ENCODE results near the gene ARMC8.

ARMC8 gene

DNA sequence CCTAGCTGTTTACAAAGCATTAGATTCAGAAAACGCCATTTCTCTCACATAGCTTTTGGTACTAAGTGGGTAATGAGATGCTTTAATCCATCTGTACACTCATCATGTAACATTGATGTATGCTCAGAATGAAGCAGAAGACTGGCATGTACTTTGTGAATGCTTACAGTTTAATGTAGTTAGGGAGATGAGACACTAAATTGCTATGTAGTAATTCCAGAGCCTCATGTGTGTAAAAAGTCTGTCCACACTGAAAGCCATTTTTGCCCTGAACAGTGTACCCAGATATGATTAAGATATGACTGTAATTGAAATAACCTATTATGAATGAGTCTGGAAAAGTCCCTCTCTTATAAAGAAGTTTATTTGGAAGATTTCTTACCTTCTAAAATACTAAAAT, 66.5 kb downstream of the ARMC8 start:
- DNase-seq: no peak

DNA sequence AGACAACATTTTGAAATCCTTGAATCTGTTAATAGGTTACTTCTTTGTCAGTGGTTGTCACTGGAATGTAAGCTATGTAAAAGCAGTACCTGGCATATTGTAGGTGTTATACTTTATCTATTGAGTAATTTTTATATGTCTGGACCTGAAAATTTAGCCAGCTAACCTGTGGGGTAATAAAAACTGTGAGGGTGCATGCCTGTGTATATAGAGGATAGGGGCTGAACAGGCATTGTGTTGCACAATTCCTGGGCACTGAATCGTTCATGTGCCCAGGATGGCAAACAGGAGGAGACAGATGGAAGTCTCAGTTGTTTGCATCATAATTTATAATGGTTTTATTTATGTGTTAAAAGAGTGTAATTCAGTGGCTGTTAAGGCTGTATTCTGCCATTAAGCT, 67.1 kb downstream of the ARMC8 start:
- no peak for DNase-seq

DNA sequence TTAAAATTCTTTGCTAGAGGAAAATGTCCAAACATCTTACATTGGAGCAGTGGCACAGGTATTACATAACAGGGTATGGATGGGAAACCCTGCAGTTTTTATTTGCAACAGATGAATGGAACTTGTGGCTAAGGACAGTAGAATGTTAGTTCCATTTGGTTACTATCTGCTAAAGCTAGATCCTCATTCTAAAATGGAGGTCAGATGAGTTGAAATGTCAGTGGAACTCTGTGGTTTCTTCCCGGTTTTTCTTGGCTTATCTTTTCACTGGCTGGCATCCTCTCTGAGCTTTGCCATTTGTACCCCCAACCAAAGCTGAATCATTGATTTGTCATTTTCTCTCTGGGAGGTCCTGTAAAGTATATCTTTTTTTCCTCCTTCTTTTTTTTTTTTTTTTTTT, 68.9 kb downstream of the ARMC8 start:
- no peak for DNase-seq

DNA sequence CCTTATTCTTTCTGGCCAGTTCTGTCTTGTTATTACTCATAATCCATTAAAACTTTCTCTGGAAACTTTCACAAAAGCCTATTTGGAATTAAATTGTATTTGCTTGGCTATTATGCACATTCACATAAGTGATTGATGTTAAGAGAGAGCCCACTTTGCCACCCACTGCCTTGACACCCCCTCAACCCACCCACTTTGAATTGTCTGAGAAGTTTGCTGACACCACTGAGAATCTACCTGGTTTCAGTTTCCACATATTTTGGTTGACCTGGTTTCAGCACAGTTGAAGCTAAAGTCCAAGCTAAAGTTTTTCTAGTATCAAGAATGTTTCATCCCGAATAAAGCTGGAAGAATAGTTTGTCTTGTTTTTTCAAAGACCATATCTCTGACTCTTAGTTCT, 70.9 kb downstream of the ARMC8 start:
- DNase-seq: no peak

DNA sequence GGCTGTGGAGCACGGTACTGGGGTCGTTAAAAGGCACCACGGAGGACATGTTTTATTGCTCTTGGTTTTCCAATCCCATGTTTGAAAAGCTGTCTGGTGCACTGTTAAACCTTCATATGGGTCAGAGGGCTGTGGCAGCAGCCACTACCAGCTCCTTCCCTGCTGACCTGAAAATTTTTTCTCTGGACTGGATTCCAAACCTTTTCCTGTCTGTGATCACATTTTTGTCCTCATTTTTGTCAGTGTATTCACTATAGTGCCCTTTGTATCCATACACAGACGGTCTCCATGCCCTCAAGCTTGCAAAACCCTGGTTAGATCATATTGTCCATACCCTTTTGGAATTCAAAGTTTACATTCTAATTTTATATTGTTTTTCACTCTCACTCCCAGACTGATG, 72.0 kb downstream of the ARMC8 start:
- no peak for DNase-seq

DNA sequence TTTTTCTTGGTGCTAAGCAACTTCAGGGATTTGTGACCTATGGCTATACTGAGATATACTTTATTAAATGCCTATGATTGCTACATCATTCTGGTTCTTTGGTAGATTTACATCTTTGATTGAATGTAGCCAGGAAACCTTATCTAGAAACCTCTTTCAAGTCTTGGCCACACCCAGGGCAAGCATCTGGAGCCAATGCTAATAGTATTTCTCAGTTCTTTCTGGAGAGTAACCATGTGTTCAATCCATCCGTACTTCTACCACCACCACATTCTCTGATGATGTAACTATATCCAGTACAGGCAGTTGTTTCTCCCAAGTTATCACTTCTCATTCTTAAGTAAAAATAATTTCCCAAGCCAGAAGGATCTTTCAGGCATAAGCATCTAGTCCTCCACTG, 73.5 kb downstream of the ARMC8 start:
- no peak for DNase-seq

DNA sequence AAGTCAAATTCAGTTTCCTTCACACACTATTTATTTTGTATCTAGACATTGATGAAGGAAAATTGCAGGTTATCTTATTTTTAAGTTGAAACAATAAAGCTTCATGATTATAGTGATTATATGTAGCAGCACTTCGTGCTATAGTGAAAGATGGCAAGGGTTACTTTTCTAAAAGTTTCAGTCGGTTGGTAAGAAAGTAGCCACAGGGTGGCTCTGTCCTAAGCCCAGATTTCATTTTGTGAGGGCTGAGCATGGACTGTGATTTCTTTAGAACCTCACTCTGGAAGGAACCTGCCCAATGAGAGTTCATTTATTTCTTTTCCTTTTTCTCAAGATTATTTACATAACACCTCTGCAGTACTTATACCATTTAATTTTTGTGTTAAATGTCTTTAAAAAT, 76.0 kb downstream of the ARMC8 start:
- DNase-seq: no peak

DNA sequence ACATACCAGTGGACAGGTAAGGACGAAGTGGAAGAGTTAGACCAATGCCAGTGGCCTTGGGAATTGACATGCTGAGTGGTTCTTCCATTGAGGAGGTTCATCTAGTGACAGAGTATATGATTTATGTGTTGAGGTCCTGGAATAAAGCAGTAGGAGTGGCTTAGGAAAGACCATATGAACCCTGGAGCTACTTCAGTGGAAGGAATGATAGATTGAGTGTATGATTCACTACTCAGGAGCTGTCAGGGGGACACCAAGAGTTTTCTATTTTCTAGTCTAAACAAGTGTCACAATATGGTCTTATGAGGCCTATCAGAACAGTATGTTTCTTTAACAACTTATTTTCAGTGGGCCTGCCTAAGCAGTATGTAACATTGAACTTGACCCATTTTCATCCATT, 78.6 kb downstream of the ARMC8 start:
- DNase-seq: no peak

DNA sequence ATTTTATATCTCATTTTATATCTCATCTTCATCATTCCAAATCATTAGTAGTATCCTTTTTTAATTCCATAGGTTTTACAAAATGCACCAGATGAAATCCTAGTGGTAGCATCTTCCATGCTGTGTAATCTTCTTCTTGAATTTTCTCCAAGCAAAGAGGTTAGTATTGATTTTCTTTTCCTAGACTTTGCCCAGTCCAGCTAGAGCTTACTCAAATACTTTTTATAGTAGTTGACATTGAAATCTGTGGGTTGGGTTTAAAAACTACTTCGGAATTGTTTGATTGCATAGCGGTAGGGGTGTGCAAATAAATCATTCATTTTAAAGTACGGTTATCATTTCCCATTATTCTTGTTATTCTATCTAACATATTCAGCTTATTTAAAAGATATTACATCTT, 80.0 kb downstream of the ARMC8 start:
- DNase-seq: no peak

DNA sequence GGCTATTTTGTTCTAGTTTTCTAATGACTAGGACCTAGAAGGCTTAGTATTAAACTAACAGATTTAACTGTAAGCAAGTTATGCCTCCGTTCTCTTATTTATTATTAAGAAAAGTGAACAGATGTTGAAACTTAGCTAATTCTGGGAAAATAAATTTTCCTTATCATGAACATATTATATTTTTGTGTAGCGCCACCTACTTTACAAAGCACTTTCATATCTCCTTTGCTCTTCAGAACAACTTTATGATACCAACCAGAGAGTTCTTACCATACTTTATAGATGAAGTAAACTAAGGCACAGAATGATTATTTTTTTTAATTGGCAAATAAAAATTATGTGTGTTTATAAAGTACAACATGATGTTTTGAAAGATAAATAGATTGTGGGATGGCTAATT, 83.1 kb downstream of the ARMC8 start:
- no peak for DNase-seq

DNA sequence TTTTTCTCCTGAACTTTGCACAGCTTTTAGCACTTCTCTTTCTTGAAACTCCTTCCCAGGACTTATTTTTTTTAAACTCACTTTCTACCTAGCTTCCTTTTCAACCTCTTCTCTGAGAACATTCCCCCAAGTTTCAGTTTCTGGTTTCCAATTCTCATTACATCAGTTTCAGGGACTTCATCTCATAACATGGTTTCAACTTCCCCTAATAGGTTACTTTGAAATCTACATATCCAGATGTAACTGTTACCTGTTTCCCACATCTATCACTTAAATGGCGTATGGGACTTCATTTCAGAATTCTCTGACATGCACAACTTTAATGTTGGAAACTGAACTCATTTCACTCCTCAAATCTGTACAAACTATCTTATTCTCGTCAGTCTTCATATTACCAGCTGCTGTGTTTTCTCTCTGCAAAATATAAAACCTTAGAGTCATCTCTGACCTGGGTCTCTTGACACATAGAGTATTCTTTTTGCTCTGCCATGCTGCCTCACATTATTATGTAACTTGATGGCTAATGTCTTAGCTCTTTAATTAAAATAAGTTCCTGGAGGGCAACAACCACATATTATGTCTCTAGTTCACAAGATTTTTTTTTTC, 84.2 kb downstream of the ARMC8 start:
- DNase-seq: no peak

DNA sequence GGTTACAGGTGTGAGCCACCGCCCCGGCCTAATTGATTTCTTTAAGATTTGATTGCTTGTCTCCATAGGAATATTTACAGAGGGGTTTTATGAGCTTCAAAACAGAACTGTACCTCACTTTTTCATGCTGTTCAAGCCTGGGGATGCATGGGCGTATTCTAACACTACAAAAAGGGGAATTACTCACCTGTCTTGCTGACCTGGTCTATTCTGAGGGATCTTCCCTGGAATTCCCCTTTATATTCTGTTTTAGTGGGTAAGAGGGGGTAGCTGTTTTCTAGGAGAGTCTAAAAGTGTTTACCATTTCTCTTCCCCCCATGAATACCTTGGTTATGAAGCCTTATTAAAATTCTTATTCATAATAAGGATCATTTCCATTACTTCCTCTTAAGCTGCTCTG, 94.5 kb downstream of the ARMC8 start:
- no peak for DNase-seq

DNA sequence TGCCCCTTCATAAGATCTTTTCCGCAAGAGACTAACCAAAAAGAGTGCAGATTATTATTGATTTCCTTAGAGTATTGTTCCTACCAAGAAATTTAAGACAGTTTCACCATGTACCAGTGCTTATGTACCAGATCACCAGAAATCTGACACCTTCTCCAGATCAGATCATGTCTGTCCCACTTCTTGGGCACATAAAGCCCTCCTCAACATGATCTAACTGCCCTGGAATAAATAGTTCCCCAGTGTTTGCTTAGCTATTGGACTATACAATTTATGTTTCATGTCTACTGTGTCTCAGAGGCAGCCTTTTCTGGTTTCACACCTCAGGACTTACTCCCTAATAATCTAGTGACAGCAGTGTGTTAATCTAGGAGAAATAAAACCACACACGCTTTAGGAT, 95.7 kb downstream of the ARMC8 start:
- no peak for DNase-seq

DNA sequence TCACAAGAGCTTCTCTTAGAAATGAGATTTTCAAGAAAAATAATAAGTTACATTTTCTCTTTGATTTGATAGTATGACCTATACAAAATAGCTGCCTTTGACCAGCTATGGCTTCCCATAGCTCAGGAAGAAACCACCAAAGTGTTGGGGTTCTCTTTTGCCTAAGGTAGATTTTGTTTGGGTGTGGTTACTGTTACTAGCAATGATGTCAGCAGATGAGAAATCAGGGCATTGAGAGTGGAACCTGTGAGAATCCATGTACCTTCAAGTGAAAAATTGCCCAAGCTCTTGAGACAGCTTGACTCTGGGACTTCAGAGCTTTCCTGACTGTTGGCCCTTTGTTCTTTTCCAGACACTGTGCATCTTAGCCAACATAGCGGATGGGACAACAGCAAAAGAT, 97.0 kb downstream of the ARMC8 start:
- DNase-seq: no peak

DNA sequence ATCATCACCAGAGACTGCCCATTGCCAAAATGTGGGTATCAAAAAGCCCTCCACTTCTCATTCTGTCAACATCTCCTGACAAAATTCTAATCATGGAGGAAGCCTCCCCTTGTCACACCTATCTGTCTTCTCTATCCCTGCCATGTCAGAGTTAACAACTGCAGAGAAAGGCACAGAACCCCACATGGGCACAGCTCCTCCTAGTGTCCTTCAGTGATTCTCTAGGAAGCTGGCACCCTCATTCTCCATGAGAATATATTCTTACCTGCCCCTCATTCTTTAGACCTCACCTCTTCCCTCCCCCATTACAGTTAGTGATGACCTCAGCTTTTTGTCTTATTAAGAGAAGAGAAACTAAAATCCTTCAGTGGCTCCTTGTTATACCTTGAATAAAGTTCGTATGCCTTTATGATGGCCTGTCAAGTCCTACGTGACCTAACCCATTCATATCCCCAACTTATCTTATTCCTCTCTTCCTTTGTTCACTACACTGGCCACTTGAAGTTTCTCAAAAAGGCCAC, 97.9 kb downstream of the ARMC8 start:
- DNase-seq: no peak

DNA sequence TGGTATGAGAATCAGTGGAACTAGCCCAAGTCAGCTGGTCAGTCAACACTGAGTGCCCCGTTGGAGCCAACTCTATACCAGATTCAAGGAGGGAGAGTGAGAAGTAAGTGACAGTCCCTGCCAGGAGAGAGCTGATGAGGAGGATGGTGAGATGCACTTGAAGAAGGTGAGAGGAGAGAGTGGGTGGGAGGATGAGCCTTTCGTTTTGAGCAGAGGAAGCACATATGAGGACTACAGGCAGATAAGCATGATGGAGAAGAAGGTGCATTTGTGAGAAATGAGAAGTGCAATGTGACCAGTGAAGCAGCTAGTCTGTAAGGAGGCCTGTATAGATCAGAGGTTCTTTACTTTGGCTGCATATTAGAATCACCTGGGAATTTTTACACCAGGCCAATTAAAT, 102.2 kb downstream of the ARMC8 start:
- no peak for DNase-seq

DNA sequence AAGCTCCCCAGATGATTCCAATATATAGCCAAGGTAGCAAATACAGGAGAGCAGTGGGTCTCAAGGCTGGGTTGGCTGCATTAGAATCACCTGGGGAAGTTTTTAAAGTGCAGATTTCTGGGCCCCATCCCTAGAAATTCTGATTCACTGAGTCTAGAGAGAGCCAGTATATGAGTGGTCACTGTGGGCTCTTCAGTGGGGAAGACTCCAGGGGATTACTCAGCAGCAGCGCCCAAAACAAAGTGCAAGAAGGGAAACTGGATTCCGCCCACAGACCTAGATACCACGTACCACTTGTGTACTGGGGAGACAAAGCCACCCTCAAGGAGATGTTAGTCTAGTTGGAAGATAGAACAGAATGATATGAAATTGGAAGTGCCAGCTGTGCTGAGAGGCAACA, 102.6 kb downstream of the ARMC8 start:
- no peak for DNase-seq

DNA sequence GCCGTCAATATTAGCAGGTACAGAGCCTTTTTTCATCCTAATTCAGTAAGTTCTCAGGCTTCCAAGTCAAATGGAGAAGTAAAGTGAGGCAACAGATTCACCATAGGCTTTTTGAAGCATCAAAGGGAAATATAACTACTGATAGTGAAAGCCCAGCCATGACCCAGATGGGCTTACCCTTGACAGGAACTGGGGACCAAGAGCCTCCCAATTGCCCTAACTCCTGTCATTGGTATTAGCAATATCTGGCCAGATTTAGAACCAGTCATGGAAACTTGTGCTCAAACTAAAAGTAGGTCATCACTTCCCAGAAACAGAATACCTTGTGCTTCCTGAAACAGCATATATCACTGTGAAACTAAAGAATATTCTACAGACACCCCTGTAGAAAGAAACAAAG, 109.5 kb downstream of the ARMC8 start:
- no peak for DNase-seq

DNA sequence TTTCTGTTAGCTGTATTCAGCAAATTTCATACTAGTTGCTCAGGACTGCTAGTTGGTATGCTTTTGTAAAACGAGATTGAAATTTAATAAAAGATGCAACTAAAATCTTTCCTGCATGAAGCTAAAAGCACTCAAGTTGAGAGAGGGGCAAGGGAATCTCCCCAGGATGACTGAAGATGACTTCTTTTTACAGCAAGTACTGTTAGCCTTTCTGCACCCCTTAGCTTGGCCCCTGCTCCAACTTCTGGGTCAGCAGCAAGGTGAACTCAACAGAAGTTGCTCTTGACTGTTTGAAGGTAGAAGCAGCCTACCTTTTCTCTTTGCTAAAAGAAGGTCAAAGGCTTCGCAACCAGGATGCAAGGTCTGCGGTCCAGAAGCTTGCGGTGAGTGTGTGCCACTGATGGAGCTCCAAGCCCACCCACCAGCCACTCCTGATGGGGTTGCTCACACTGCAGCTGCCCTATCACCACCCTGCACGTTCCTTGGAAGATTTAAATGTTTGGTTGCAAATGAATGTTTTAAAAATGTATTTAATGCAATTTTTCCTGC, 110.0 kb downstream of the ARMC8 start:
- no peak for DNase-seq

DNA sequence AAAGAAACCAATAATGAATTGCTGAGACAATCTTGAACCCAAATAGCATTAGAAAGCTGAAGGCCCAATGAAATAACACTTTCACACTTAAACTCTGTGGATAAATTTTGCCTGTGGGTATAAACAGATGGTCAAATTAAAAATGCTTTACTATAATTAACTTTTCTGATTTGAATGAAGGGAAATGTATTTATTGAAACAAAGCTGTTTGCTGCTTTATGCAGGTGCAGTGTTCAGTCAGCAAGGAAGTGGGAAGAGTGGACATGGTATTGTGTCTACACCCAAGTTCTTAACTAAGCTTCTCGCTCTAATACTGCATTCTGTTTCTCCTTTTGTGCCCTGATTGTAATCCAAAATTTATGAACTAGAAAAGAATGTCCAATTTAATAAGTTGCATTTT, 110.8 kb downstream of the ARMC8 start:
- DNase-seq: no peak

DNA sequence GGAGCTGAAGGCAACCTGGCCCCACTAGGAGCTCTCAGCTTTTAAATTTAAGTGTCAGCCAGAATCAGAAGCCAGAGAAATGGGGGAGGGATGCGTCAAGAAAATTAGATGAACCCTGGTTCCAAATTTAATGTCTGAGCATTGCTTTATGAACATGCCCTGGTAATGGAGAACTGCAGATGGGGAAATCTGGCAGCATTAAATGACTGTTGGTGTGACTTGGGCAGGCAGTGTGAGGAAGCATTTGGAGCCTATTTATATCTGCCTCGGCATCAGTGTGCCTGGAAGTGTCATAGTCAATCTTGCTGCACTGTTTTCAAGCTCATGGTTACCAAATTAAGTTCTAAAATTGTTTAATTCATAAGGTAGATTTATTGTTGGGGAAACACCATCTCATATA, 113.5 kb downstream of the ARMC8 start:
- DNase-seq: no peak

DNA sequence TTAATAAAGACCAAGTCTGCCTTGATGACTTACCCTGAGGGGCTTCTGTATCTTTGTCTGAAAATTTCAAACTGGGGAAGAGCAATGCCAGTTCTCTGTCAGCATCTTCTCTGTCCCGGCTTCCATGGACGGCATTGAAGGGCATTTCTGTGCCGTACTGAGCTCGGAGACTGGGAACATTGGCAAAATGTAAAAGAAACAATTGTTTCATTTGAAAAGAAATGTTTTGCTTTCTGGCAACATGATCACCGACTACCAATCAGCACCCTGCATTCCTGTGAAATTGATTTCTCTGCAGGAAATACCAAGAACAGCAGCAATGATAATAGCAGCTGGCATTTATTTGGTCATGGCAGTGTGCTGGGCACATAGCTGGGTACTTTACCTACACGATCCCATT, 116.4 kb downstream of the ARMC8 start:
- DNase-seq: no peak

DNA sequence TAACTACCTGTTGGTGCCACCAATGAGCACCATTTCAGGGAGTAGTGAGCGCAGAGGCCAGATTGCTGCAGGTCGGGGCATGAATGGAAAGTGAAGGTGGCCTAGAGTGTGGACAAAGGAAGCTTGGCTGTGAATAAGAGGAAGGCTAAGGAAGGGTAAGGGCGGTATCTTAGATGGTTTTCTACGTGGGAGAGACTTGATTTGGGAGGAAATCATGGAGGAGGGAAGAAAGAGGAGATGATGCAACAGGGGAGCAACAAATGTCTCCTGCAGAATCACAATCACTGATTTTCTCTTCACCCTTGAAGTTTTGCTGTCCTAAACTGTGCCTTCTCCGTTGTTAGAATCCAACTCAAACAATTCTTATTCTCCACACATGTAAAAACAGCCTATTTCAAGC, 120.8 kb downstream of the ARMC8 start:
- no peak for DNase-seq

DNA sequence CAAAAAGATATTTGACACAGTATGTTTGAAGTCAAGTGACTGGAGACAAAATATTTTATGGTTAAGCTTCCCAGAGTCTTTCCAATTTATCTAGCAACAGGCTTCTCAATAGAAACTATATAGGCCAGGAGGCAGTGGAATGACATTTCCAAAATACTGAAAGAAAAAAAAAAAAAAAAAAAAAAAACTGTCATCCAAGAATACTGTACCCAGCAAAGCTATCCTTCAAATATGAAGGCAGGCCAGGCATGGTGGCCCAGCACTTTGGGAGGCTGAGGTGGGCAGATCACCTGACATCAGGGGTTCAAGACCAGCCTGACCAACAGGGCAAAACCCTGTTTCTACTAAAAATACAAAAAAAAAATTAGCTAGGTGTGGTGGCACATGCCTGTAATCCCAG, 121.7 kb downstream of the ARMC8 start:
- DNase-seq: no peak

DNA sequence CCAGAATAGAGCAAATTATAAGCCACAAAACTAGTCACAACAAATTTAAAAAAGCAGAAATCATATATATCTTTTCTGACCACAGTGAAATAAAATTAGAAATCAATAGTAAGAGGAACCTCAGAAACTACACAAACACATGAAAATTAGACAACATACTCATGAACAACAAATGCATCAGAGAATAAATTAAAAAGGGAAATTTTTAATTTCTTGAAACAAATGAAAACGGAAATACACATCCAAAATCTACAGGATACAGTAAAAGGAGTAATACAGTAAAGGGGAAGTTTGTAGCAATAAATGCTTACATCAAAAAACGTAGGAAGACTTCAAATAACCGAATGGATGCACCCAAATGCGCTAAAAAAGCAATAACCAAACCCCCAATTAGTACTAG, 123.4 kb downstream of the ARMC8 start:
- no peak for DNase-seq
